HUES6 (cell line): Measurements from ENCODE around the gene CALN1.

ENCODE experiments used
- H3K27ac ChIP-seq: 2 replicates; pipeline ENCODE4 v1.7.0; 2013; ENCODE audit warnings: low read depth, mild to moderate bottlenecking, low read length, inconsistent platforms
- H3K27me3 ChIP-seq: 2 replicates; pipeline ENCODE4 v1.6.1; 2013; ENCODE audit warnings: low read length; ENCODE audit not compliant: control insufficient read depth, insufficient read depth
- H3K36me3 ChIP-seq: 2 replicates; pipeline ENCODE4 v1.6.1; 2013; ENCODE audit warnings: low read length; ENCODE audit not compliant: control insufficient read depth, insufficient read depth
- H3K4me1 ChIP-seq: 2 replicates; pipeline ENCODE4 v1.6.1; 2013; ENCODE audit warnings: low read length; ENCODE audit not compliant: control insufficient read depth, insufficient read depth
- H3K4me3 ChIP-seq: 2 replicates; pipeline ENCODE4 v1.5.1; 2013; ENCODE audit warnings: low read depth, low read length
- H3K9ac ChIP-seq: one replicate; pipeline ENCODE4 v1.6.1; 2013; ENCODE audit warnings: mild to moderate bottlenecking, low read length
- H3K9me3 ChIP-seq: 2 replicates; pipeline ENCODE4 v1.6.1; 2013; ENCODE audit warnings: low read depth, low read length; ENCODE audit not compliant: control insufficient read depth, insufficient read depth

Gene CALN1

DNA sequence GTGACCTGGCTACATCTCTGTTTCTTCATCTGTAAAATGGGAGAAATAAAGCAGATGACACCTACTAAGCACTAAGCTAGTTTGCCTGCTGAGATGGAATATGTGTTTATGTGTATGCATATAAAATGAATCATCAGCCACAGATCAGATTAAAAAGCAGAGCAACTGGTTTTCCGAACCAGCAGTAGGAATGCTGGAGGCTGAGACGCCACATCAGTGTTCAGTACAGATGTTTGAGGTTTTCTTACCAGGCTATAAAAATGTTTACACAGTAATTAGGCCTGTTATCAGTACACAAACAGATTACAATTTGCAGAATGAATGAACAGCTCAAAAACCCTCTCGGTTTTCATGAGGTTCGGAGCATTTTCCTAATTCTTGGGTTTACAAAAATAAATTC is 85.8 kb downstream of the CALN1 start:
- Histone ChIP-seq H3K4me3 (no peak overlapping the region), H3K27ac (no peak overlapping the region), H3K9me3 (peaks cover 3% of the 10 kb centered on the region; the same call in 1 of the 2 replicates), H3K4me1 (no peaks in the 10 kb centered on the region), H3K9ac (no peak overlapping the region), H3K36me3 (no peaks in the 10 kb centered on the region), H3K27me3 (no peaks in the 10 kb centered on the region; the same call in 1 of the 2 replicates)

DNA sequence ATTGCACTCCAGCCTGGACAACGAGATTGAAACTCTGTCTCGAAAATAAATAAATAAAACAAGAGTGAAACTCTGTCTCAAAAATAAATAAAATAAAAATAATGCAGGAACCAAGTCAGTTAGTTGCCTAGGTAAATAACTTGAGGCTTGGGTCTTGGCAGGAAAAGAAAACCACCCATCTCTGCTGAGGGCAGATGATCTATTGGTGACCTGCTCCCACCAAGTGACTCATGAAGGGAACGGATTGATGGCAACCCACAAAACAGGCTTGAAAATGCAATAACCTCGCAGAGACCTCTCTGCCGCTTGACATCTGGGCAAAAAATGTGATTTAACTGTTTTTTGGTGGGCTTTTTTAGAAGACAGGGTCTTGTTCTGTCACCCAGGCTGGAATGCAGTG is 86.6 kb downstream of the CALN1 start:
- no peaks in the 10 kb centered on the region for H3K4me1 ChIP-seq
- peaks cover 3% of the 10 kb centered on the region; the same call in 1 of the 2 replicates for H3K9me3 ChIP-seq

DNA sequence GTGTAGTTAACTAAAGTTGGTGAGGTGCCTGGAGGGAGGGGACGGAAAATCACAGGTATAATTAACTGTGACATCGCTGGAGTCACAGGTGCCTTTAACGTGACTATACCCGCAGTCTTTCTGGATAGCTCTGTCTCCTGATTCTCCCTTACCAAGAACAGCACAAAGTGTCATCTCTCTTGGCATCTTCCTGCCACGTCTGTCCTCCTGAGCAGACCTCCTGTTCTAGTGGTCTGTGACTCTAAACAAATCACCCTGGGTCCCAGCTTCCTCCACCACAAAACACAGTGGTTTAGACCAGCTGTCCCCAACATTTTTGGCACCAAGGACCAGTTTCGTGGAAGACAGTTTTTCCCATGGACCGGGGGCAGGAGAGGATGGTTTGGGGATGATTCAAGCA is 90.5 kb downstream of the CALN1 start:
- Histone ChIP-seq H3K27me3 (no peaks in the 10 kb centered on the region), H3K4me1 (no peaks in the 10 kb centered on the region), H3K9me3 (peaks cover 3% of the 10 kb centered on the region; the same call in 1 of the 2 replicates), H3K4me3 (no peak overlapping the region), H3K27ac (no peak overlapping the region), H3K9ac (no peak overlapping the region), H3K36me3 (no peaks in the 10 kb centered on the region)

More for the DNA sequence above, 86.6 kb downstream of the CALN1 start:
- no peaks in the 10 kb centered on the region for H3K36me3 ChIP-seq
- no peak overlapping the region for H3K27ac ChIP-seq
- no peak overlapping the region for H3K4me3 ChIP-seq
- H3K9ac ChIP-seq = no peak overlapping the region
- H3K27me3 ChIP-seq = no peaks in the 10 kb centered on the region; the same call in 1 of the 2 replicates

DNA sequence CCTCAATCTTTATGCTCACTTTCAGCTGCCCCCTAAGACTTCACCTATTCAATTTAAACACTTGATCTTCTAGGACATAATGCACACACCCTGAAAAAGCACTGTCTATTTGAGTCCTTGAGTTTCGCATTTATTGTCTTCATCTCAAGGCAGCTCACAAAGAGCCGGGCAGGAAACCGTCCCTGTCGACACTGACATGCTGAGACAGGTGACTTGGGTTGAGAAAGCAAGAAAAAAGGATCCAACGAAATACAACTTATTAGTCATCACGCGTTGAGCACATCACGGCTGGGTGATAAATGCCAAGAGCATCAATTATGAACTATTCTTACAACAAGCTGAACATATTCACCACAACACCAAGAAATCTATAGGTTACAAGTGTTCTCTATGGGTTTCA is 91.1 kb downstream of the CALN1 start:
- Histone ChIP-seq H3K27ac (no peak overlapping the region), H3K27me3 (no peaks in the 10 kb centered on the region), H3K36me3 (no peaks in the 10 kb centered on the region), H3K9ac (no peak overlapping the region), H3K4me1 (no peaks in the 10 kb centered on the region), H3K9me3 (peaks cover 3% of the 10 kb centered on the region; the same call in 1 of the 2 replicates), H3K4me3 (no peak overlapping the region)

DNA sequence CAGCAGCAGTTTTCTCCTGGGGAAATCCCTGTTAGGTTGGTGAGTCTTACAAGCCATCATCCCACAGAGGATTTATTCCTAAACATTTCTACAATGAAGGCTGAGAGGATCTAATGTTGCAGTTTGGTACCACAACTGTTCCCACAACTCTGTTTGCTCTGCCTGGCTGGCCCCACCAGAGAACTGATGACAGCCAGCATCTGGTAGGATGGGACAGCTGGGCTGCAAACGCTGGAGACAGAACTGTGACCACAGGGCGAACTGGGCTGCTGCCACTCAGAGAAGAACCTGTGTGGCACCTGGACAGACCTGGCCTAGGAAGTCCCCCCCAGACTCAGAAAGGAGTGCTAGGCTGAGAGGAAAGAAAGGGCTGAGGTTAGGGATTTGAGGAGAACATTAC is 94.8 kb downstream of the CALN1 start:
- no peaks in the 10 kb centered on the region for H3K4me1 ChIP-seq
- peaks cover 3% of the 10 kb centered on the region; the same call in 1 of the 2 replicates for H3K9me3 ChIP-seq
- no peak overlapping the region for H3K27ac ChIP-seq
- no peak overlapping the region for H3K9ac ChIP-seq
- no peaks in the 10 kb centered on the region for H3K27me3 ChIP-seq
- H3K36me3 ChIP-seq = no peaks in the 10 kb centered on the region
- no peak overlapping the region for H3K4me3 ChIP-seq

DNA sequence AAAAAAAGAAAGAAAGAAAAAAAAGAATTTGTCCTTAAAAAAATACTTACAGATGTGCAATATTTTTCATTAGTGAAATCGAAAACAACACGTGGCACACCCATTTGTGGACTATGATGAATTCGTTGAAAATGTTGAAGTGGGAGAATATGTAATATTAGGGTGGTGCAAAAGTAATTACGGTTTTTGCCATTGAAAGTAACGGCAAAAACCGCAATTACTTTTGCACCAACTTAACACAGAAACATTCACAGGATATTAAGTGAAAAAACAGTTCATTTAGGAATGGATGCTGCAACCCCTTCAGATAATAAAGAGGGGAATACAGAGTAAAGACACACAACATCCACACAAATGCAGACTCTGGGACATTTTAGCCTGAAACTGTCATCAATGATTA is 96.0 kb downstream of the CALN1 start:
- H3K27me3 ChIP-seq = no peaks in the 10 kb centered on the region
- H3K9me3 ChIP-seq = no peaks in the 10 kb centered on the region
- no peaks in the 10 kb centered on the region for H3K36me3 ChIP-seq
- no peak overlapping the region for H3K9ac ChIP-seq
- H3K4me1 ChIP-seq = no peaks in the 10 kb centered on the region
- no peak overlapping the region for H3K4me3 ChIP-seq
- no peak overlapping the region for H3K27ac ChIP-seq

DNA sequence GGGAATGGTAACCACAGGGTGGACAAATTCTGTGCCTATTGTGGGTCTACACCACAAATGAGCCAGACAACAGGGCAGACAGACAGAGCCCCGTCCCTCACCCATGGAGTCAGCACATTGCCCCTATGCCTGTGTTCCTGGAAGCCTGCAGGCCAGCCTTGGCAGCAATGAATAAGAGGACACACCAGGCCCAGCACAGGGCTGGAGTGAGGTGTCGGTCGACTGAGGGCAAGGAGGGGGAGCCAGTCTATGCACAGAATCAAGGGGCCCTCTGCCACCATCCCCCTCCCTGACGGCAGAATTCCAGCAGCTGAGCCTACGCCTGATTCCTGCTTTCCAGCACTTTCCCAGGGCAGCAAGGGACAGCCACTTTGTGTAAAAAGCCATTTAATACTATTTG is 98.2 kb downstream of the CALN1 start:
- Histone ChIP-seq H3K36me3 (no peaks in the 10 kb centered on the region), H3K4me1 (no peaks in the 10 kb centered on the region), H3K9ac (no peak overlapping the region), H3K9me3 (no peaks in the 10 kb centered on the region), H3K4me3 (no peak overlapping the region), H3K27me3 (no peaks in the 10 kb centered on the region), H3K27ac (no peak overlapping the region)

DNA sequence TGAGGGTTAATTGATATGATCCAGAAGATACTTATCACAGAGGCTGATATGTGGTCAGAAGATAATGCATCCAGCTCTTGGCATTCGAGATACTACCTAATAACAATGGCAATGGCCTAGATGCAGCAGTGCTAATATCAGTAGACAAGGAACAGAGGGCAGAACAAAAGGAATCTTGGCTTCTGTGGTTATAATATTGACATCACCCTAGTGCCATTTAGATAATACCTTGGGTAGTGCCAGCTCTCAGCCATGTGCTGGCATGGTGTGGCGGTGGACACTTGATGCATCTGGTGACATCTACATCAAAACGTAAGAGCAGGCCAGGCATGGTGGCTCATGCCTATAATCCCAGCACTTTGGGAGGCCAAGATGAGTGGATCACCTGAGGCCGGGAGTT is 101.8 kb downstream of the CALN1 start:
- H3K4me3 ChIP-seq = no peak overlapping the region
- no peak overlapping the region for H3K27ac ChIP-seq
- H3K36me3 ChIP-seq = no peaks in the 10 kb centered on the region

DNA sequence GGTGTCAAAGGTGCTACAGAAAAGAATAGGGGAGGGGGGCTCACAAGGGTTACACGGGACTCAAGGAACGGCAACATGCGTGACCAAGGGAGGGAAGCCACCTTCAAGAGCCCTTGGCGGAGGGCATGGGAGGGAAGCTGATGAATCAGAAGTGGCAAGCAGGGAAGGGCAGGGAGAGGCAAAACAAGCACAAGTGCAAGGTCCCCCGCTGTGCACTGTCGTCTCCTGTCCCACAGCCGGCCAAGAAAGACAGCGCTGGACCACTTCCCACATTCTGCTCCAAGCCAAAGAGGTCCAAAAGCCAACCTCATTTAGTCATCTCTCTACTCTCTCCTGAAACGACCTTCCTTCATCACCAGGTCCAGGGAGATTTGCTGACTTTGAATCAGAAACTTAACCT is 102.7 kb downstream of the CALN1 start:
- Histone ChIP-seq H3K9me3 (no peaks in the 10 kb centered on the region), H3K27me3 (no peaks in the 10 kb centered on the region), H3K4me3 (no peak overlapping the region), H3K4me1 (no peaks in the 10 kb centered on the region; the same call in 1 of the 2 replicates), H3K36me3 (no peaks in the 10 kb centered on the region), H3K27ac (no peak overlapping the region), H3K9ac (no peak overlapping the region)

More for the DNA sequence above, 101.8 kb downstream of the CALN1 start:
- Histone ChIP-seq H3K4me1 (no peaks in the 10 kb centered on the region; the same call in 1 of the 2 replicates), H3K27me3 (no peaks in the 10 kb centered on the region), H3K9ac (no peak overlapping the region), H3K9me3 (no peaks in the 10 kb centered on the region)

DNA sequence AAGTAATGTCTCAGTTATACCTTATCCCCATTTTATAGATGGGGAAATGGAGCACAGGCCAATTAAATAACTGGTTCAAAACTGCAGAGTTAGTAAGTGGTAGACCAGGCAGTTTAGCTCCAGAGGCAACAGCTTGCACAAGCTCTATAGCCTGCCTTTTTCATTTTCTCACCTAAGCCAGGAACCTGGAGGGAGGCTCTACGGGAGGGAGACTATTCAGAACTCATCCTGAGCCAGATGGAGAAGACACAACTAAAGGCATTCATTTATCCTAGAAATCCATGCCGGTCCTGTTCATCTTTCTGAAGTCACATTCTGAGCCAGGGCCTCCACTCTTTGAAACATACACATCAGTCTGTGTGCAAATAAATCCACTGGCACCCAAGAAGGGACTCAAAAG is 103.2 kb downstream of the CALN1 start:
- no peak overlapping the region for H3K4me3 ChIP-seq
- no peaks in the 10 kb centered on the region for H3K36me3 ChIP-seq
- no peaks in the 10 kb centered on the region for H3K9me3 ChIP-seq
- H3K27ac ChIP-seq = no peak overlapping the region
- H3K4me1 ChIP-seq = no peaks in the 10 kb centered on the region; the same call in 1 of the 2 replicates
- no peaks in the 10 kb centered on the region for H3K27me3 ChIP-seq
- H3K9ac ChIP-seq = no peak overlapping the region

DNA sequence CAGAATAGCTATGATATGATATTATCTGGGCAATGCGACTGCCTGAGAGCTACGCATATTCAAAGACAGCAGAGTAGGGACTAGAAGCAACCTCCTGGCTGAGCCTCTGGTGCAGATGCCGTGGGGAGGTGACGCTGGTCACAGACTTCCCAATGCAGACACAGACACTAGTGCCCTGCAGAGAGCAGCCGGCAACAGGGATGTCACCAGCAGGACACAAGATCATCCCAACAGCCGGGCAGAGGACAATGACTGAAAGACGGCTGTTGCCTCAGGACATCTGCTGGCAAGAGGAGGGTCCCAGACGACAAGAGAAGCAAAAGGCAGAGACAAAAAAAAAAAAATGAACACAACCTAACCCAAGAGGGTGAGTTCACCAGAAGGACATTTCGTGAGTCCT is 104.6 kb downstream of the CALN1 start:
- no peak overlapping the region for H3K4me3 ChIP-seq
- H3K9ac ChIP-seq = no peak overlapping the region
- no peaks in the 10 kb centered on the region for H3K36me3 ChIP-seq
- H3K27ac ChIP-seq = no peak overlapping the region
- no peaks in the 10 kb centered on the region; the same call in 1 of the 2 replicates for H3K4me1 ChIP-seq
- no peaks in the 10 kb centered on the region for H3K9me3 ChIP-seq
- H3K27me3 ChIP-seq = no peaks in the 10 kb centered on the region

DNA sequence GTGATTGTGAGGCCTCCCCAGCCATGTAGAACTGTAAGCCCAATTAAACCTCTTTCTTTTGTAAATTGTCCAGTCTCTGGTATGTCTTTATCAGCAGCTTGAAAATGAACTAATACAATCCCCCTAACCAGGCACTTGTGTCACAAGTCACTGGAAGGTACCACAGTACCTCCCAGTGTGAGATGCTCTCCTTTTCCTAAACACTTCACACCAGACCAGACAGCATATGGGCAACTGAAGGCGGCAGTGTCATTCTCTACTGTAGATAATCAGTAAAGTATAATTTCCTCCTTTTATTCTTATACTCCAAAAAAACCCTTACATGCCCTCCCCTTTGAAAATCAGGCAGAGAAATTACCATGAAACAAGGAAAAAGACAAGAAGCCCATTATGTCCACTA is 113.2 kb downstream of the CALN1 start:
- Histone ChIP-seq H3K27ac (no peak overlapping the region), H3K4me1 (peaks cover 4% of the 10 kb centered on the region; the same call in 1 of the 2 replicates), H3K27me3 (no peaks in the 10 kb centered on the region), H3K9me3 (no peaks in the 10 kb centered on the region), H3K36me3 (no peaks in the 10 kb centered on the region), H3K4me3 (no peak overlapping the region), H3K9ac (no peak overlapping the region)
